Neural cell (in vitro differentiated cells): ENCODE measurements around the gene RNF213. TPM values are rescaled to one million over a fixed set of nuclear protein-coding genes. Genes with fewer than 3 reads are reported as not detected.

Source experiments
- H2AFZ ChIP-seq: fragments of 200-600, 300-800 bp; sonication (generic), shearing (Covaris generic); 2 replicates; pipeline ENCODE4 v1.6.0; 2014; ENCODE audit warnings: low read depth, mild to moderate bottlenecking, antibody characterized with exemption, low read length, moderate library complexity
- H3F3A ChIP-seq: fragments of 200-600 bp; shearing (Covaris generic); 2 replicates; pipeline ENCODE4 v1.6.1; 2016; ENCODE audit warnings: mild to moderate bottlenecking, moderate library complexity, mixed read lengths, antibody characterized with exemption, low read length; ENCODE audit not compliant: insufficient read depth, poor library complexity, severe bottlenecking
- H3K27ac ChIP-seq: fragments of 200-600, 300-800 bp; sonication (generic), shearing (Covaris generic); 2 replicates; pipeline ENCODE4 v1.5.1; 2014; ENCODE audit warnings: mild to moderate bottlenecking, low read length, moderate library complexity
- H3K27me3 ChIP-seq: fragments of 300-800, 200-600 bp; sonication (generic), shearing (Covaris generic); 2 replicates; pipeline ENCODE4 v1.6.0; 2014; ENCODE audit warnings: mild to moderate bottlenecking, low read depth, low read length, moderate library complexity; ENCODE audit not compliant: insufficient read depth
- H3K36me3 ChIP-seq: fragments of 300-800, 200-600 bp; sonication (generic), shearing (Covaris generic); 2 replicates; pipeline ENCODE4 v1.5.1; 2014; ENCODE audit warnings: mild to moderate bottlenecking, antibody characterized with exemption, low read length, moderate library complexity; ENCODE audit not compliant: insufficient read depth
- H3K4me2 ChIP-seq: fragments of 300-800, 200-600 bp; sonication (generic), shearing (Covaris generic); 2 replicates; pipeline ENCODE4 v1.6.0; 2014; ENCODE audit warnings: mild to moderate bottlenecking, low read length
- H3K4me3 ChIP-seq: fragments of 300-800, 200-600 bp; sonication (generic), shearing (Covaris generic); 2 replicates; pipeline ENCODE4 v1.5.1; 2014; ENCODE audit warnings: mild to moderate bottlenecking, low read length, moderate library complexity
- H3K79me2 ChIP-seq: fragments of 200-600 bp; shearing (Covaris generic); replicated peaks from 2 replicates; pipeline ENCODE4 v1.6.0; 2014; ENCODE audit warnings: mild to moderate bottlenecking, low read length, moderate library complexity; ENCODE audit not compliant: insufficient read depth
- H3K9ac ChIP-seq: fragments of 300-800, 200-600 bp; sonication (generic), shearing (Covaris generic); 2 replicates; pipeline ENCODE4 v1.6.1; 2016; ENCODE audit warnings: mild to moderate bottlenecking, low read length, mixed read lengths
- H3K9me2 ChIP-seq: fragments of 200-600 bp; shearing (Covaris generic); 2 replicates; pipeline ENCODE4 v1.6.1; 2016; ENCODE audit warnings: mild to moderate bottlenecking, low read length, mixed read lengths; ENCODE audit not compliant: insufficient read depth
- H3K9me3 ChIP-seq: fragments of 200-600, 300-800 bp; sonication (generic), shearing (Covaris generic); 2 replicates; pipeline ENCODE4 v1.6.1; 2016; ENCODE audit warnings: mild to moderate bottlenecking, mixed run types, low read length, moderate library complexity, mixed read lengths
- H4K20me1 ChIP-seq: fragments of 200-600 bp; shearing (Covaris generic); 2 replicates; pipeline ENCODE4 v1.6.1; 2016; ENCODE audit warnings: mild to moderate bottlenecking, mixed run types; ENCODE audit not compliant: insufficient read depth
- CTCF ChIP-seq: fragments of 450-650 bp; IDR thresholded peaks from 2 replicates; pipeline ENCODE4 v1.5.1; 2014; ENCODE audit warnings: antibody characterized with exemption, mild to moderate bottlenecking, moderate library complexity; ENCODE audit not compliant: poor library complexity, severe bottlenecking
- EP300 ChIP-seq: fragments of 450-650 bp; conservative IDR thresholded peaks from 2 replicates; pipeline ENCODE4 v1.6.1; 2014; ENCODE audit warnings: antibody characterized with exemption, mild to moderate bottlenecking, moderate library complexity; ENCODE audit not compliant: poor library complexity, severe bottlenecking
- EZH2 ChIP-seq: fragments of 200-600, 300-800 bp; shearing (Covaris generic), sonication (generic); IDR thresholded peaks from 2 replicates; pipeline ENCODE4 v1.6.1; 2014; ENCODE audit warnings: antibody characterized with exemption, low read length, borderline replicate concordance, mild to moderate bottlenecking; ENCODE audit not compliant: insufficient read depth, poor library complexity, severe bottlenecking
- MXI1 ChIP-seq: fragments of 450-650 bp; conservative IDR thresholded peaks from 2 replicates; pipeline ENCODE4 v1.6.1; 2014; ENCODE audit warnings: antibody characterized with exemption, mild to moderate bottlenecking; ENCODE audit not compliant: poor library complexity, severe bottlenecking
- POLR2AphosphoS5 ChIP-seq: IDR thresholded peaks from 2 replicates; pipeline ENCODE4 v1.6.1; 2012
- RAD21 ChIP-seq: fragments of 450-650 bp; conservative IDR thresholded peaks from 2 replicates; pipeline ENCODE4 v1.6.1; 2014; ENCODE audit warnings: antibody characterized with exemption, mild to moderate bottlenecking, moderate library complexity
- REST ChIP-seq: IDR thresholded peaks from 2 replicates; pipeline ENCODE4 v1.6.1; 2012; ENCODE audit warnings: borderline replicate concordance
- SMC3 ChIP-seq: fragments of 450-650 bp; conservative IDR thresholded peaks from 2 replicates; pipeline ENCODE4 v1.6.1; 2014; ENCODE audit warnings: antibody characterized with exemption, mild to moderate bottlenecking, moderate library complexity; ENCODE audit not compliant: poor library complexity
- TAF1 ChIP-seq: IDR thresholded peaks from 2 replicates; pipeline ENCODE4 v1.6.1; 2012; ENCODE audit warnings: low read depth
- polyA plus RNA-seq: library from polyadenylated mRNA; depleted of rRNA; stranded (reverse); fragments of >200 nt; gene quantifications from 2 replicates; pipeline ENCODE4 v1.2.3, GENCODE V29; 2014

Gene RNF213
- polyA plus RNA-seq, 1 donor from 2014 or later, result 1.5 TPM

DNA sequence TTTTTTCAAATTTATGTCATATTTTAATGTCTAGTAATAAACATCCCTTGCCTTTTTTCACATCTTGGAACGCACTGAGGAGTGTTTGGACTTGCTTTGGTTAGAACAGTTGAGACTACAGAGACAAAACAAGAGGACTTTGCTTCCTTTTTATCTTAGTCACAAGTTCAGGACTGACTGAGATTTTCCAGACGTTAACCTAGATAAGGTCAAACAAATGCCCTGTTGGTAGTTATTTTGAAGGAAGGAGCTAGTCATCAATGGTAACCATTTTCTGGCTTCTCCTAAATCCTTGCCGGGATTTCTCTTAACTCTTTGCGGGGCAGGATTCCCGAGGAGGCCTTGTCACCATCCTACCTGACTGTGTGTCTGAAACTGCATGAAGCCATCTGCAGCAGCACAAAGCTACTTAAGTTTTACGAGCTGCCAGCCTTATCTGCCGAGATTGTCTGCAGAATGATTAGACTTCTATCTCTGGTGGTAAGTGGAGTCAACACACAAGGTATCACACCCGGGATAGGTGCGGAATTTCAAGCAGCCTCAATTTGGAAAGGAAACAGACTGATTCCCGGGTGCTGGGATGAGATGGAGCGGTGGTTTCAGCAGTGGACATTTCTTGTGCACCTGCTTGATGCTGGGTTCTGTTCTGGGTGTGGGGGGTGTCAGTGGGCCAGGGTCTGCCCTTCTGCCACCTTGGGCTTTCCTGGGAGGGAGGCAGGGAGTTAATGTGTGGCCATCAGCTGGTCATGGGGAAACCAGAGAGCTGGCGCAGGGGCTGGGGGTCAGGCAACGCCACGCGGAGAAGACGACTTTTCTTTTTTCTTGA lies 48.3 kb downstream of the RNF213 start:
- Histone ChIP-seq H3K27ac (no peak overlapping the region), H3K9ac (no peak overlapping the region), H3K9me3 (no peaks in the 10 kb centered on the region), H3K9me2 (no peaks in the 10 kb centered on the region), H3K4me2 (no peak overlapping the region), H3K4me3 (no peak overlapping the region), H3F3A (no peaks in the 10 kb centered on the region), H2AFZ (no peak overlapping the region), H3K27me3 (no peaks in the 10 kb centered on the region), H4K20me1 (no peaks in the 10 kb centered on the region), H3K36me3 (no peaks in the 10 kb centered on the region), H3K79me2 (no peaks in the 10 kb centered on the region)
- TF ChIP-seq POLR2AphosphoS5 (no peak), EZH2 (no peak), MXI1 (no peak), RAD21 (no peak), SMC3 (no peak), TAF1 (no peak), CTCF (no peak)

DNA sequence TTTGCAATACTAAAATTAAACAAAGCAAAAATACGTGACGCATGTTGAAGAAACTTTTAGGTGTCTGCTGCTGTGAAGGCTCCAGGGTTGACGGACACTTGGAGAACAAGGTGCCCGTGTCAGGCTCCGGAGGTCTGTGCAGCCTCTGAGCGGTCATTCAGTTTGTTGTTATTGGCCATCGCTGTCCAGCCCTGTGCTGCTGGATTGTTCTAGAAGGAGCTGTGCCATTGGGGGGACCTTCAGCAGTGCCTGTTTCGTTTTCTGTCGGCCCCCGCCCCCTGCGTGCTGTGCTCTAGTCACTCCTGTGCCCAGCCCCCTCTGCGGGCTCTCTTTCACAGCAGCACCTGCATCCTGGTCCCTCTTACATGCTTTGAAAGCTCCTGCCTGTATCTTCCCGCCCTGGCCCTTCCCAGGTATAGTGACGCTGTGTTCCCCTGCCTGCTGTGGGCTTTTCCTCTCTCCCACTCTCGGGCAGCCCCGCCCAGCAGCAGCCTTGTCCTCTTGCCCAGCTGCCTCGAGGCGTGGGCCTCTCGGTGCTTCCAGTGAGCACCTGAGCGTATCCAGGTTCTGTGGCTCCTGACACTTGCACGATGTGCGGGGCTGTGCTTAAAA lies 50.7 kb downstream of the RNF213 start:
- H4K20me1 ChIP-seq, result no peaks in the 10 kb centered on the region
- no peaks in the 10 kb centered on the region for H3K9me2 ChIP-seq
- no peaks in the 10 kb centered on the region for H3K79me2 ChIP-seq
- no peak overlapping the region for H2AFZ ChIP-seq
- H3K4me3 ChIP-seq, result no peak overlapping the region
- no peaks in the 10 kb centered on the region for H3K36me3 ChIP-seq
- no peaks in the 10 kb centered on the region for H3K9me3 ChIP-seq
- TF ChIP-seq EZH2, result no peak
- no peak for TF ChIP-seq RAD21
- no peak for TF ChIP-seq SMC3
- TF ChIP-seq EP300, result no peak
- TF ChIP-seq TAF1, result no peak
- no peak for TF ChIP-seq CTCF
- TF ChIP-seq REST, result no peak
- no peak for TF ChIP-seq POLR2AphosphoS5
- TF ChIP-seq MXI1, result no peak
- H3K9ac ChIP-seq, result no peak overlapping the region
- H3F3A ChIP-seq, result no peaks in the 10 kb centered on the region
- no peak overlapping the region for H3K27ac ChIP-seq
- no peak overlapping the region for H3K4me2 ChIP-seq
- no peaks in the 10 kb centered on the region for H3K27me3 ChIP-seq
